ENCODE results near the gene RNF180. TPM values are rescaled to one million over a fixed set of nuclear protein-coding genes. Genes with fewer than 3 reads are reported as not detected.
"Not testable (repeated sequence)": the region's sequence is repeated elsewhere in the genome, so short reads cannot be mapped to it uniquely, and the experiment has no call there.

Gene RNF180
- total RNA-seq, 1 donor, result under 0.01 TPM

DNA sequence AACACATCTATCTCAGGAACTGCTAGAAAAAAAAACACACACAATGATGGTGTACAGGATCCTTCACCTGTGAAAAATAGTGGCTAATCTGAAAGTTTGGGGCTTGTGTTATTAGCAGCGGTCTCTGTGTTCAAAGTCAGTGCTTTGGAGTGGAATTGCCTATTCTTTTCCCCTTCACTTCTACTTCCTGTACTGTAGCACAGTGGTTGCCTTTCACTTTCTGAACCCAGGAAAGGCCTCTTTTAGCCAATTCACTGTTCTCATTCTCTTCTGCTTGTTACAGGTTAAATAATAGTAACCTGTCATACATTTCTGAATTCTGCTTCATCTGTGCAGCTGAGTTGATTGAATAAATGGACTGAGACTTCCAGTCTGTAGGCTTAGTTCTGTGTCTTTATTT is 178.9 kb downstream of the RNF180 start:
- no peak for DNase-seq (ENCODE audit: low read depth in 2 of 3, low spot score in 2 of 3)

DNA sequence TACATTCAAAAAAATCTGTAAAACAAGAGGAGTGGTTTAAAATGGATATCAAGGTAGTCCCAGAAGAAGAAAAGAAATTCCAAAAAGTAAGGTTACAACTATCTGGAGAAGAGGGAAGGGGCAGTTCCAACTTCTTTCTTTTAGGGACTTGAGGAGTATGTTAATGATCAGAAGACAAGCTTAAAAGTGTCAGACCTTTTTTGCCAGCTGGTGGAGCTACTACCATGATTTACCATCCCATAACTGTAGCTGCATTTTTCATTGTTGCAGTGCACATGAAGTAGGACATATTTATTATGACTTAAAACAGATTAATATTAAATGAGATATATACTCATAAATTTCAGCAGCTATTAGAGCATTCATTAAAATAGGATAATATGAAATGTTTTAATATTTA is 181.7 kb downstream of the RNF180 start:
- no peak for DNase-seq (ENCODE audit: low read depth in 2 of 3, low spot score in 2 of 3)

DNA sequence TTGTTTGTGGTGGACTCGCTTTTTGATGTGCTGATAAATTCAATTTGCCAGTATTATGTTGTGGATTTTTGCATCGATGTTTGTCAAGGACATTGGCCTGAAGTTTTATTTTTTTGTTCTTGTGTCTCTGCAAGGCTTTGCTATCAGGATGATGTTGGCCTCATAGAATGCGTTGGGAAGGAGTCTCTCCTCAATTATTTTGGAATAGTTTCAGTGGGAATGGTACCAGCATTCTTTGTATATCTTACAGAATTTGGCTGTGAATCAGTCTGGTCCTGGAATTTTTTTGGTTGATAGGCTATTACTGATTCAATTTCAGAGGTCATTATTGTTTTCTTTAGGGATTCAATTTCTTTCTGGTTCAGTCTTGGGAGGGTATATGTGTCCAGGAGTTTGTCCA is 198.8 kb downstream of the RNF180 start:
- no peak for DNase-seq (ENCODE audit: low read depth in 2 of 3, low spot score in 2 of 3)

DNA sequence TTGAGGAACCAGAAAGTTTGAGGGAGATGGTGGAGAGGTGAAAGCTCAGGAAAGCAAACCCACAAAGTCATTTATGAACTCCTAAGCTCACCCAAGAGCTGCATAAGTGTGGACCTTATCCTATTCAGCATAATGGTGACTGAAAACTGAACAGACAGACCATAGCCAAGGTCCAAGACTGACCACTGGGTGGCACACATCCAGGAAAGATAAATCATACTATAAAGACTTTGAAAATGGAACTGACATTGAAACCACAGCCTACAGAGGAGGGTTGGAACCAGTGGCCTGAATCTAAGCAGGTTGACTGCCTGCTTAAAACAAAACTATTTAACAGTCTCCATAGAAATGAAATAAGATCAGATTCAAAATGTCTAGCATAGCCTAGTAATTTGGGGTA is 219.1 kb downstream of the RNF180 start:
- DNase-seq (ENCODE audit: low read depth in 2 of 3, low spot score in 2 of 3), result no peak

DNA sequence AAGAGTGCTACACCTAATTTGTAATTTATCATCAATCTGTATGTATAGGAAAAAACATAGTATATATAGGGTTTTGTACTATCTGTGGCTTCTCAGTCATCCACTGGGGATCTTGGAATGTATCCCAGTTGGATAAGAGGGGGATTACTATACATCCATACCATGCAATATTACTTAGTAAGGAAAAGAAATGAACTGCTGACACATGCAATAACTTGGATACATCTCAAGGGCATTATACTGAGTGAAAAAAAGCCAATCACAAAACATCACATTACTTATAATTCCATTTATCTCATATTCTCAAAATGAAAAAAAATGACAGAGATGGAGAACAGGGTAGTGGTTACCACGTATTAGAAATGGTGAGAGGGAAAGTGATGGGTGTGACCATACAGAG is 231.9 kb downstream of the RNF180 start:
- DNase-seq (ENCODE audit: low read depth in 2 of 3, low spot score in 2 of 3), result no peak

DNA sequence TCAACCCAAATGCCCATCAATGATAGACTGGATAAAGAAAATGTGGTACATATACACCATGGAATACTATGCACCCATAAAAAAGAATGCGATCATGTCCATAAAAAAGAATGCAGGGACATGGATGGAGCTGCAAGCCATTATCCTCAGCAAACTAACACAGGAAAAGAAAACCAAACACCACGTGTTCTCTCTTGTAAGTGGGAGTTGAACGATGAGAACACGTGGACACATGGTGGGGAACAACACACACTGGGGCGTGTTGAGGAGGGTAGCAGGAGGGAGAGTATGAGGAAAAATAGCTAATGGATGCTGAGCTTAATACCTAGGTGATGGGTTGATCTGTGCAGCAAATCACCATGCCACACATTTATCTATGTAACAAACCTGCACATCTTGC is 233.1 kb downstream of the RNF180 start:
- DNase-seq (ENCODE audit: low read depth in 2 of 3, low spot score in 2 of 3), result not testable (repeated sequence)

DNA sequence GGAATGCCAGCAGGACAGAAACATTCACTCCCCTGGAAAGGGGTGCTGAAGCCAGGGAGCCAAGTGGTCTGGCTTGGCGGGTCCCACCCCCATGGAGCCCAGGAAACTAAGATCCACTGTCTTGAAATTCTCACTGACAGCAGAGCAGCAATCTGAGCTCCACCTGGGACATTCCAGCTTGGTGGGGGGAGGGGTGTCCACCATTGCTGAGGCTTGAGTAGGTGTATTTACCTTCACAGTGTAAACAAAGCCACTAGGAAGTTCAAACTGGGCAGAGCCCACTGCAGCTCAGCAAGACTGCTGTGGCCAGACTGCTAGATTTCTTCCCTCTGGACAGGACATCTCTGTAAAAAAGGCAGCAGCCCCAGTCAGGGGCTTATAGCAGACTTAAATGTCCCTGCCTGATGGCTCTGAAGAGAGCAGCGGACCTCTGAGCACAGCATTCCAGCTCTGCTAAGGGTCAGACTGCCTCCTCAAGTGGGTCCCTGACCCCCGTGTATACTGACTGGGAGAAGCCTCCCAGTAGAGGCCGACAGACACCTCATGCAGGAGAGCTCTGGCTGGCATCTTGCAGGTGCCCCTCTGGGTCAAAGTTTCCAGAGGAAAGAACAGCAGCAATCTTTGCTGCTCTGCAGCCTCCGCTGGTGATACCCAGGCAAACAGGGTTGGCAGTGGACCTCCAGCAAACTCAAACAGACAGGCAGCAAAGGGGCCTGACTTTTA is 241.6 kb downstream of the RNF180 start:
- DNase-seq (ENCODE audit: low read depth in 2 of 3, low spot score in 2 of 3), result not testable (repeated sequence)

DNA sequence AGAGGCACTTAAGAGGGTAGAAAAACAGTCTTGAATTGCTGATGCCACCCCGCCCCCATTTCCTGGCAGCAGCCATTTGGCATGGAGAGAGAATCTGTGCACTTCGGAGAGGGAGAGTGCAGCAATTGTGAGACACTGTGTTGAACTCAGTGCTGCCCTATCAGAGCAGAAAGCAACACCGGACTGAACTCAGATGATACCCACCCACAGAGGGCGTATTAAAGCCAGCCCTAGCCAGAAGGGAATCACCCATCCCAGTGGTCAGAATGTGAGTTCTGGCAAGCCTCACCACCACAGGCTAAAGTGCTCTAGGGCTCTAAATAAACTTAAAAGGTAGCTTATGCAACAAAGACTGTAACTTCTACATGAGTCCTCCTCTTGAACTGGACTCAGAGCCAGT is 251.7 kb downstream of the RNF180 start:
- DNase-seq (ENCODE audit: low read depth in 2 of 3, low spot score in 2 of 3), result no peak

DNA sequence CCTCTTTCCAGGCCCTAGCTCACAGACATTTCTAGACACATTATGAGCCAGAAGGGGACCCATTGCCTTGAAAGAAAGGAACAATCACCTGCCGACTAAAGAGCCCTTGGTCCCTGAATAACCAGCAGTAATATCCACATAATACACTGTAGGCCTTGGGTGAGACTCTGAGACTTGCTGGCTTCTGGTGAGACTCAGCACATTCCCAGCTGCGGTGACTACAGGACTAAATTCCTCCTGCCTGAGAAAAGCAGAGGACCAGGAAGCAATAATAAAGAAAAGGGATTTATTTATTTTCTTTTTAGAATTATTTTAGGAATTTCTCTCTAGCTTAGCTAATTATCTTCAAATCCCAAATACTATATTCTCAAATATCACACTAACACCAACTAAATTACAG is 252.4 kb downstream of the RNF180 start:
- no peak for DNase-seq (ENCODE audit: low read depth in 2 of 3, low spot score in 2 of 3)

Other genes with a start within 250 kb of the RNF180 start
- gene HTR1A, start 203.4 kb upstream of the RNF180 start, total RNA-seq, result not detected